HEK293 (cell line): ENCODE results near the gene SGPL1.

Experiments used
- CTCF ChIA-PET: fragments of 350-600 bp; formaldehyde crosslinking; extraction: SDS; loops from one replicate; lab custom pipeline; 2021; ENCODE audit warnings: antibody characterized with exemption; lab: Yijun Ruan, JAX
- POLR2A ChIA-PET: fragments of 300-600 bp; formaldehyde crosslinking; extraction: SDS; loops from one replicate; lab custom pipeline; 2020; ENCODE audit warnings: antibody characterized with exemption, inconsistent platforms; lab: Yijun Ruan, JAX
- H3K27ac ChIP-seq: fragments of 200-500 bp; sonication (Bioruptor generic); 2 replicates; pipeline ENCODE4 v1.5.1; 2014; ENCODE audit warnings: low read depth, low read length, control low read depth, inconsistent platforms; ENCODE audit errors: extremely low read depth
- H3K36me3 ChIP-seq, 2 experiments: fragments of 200-500 bp in 1 of 2; sonication (Bioruptor generic) in 1 of 2; 1 replicate in 1 of 2; 2 replicates in 1 of 2; pipeline ENCODE4 v1.5.1; 2014 to 2017; ENCODE audit warnings: inconsistent platforms in 2 of 2, low read length in 2 of 2; ENCODE audit not compliant: control insufficient read depth in 2 of 2, insufficient read depth in 1 of 2
- H3K4me1 ChIP-seq: fragments of 200-500 bp; sonication (Bioruptor generic); 2 replicates; pipeline ENCODE4 v1.5.1; 2014; ENCODE audit warnings: mild to moderate bottlenecking, low read length, inconsistent platforms; ENCODE audit not compliant: control insufficient read depth, insufficient read depth
- H3K4me3 ChIP-seq: 2 replicates; pipeline ENCODE4 v1.5.1; 2011; ENCODE audit warnings: low read depth, mild to moderate bottlenecking, control low read depth, low read length, moderate library complexity
- H3K9me3 ChIP-seq: fragments of 200-500 bp; sonication (Bioruptor generic); 2 replicates; pipeline ENCODE4 v1.5.1; 2014; ENCODE audit warnings: low read depth, low read length, inconsistent platforms; ENCODE audit not compliant: control insufficient read depth, insufficient read depth
- BCL11B ChIP-seq: fragments of 450-650 bp; formaldehyde crosslinking; IDR thresholded peaks from 2 replicates; pipeline ENCODE4 v1.5.1; 2016; ENCODE audit warnings: low read depth, missing biosample characterization, missing genetic modification characterization
- YY2 ChIP-seq: fragments of 450-650 bp; formaldehyde crosslinking; IDR thresholded peaks from 2 replicates; pipeline ENCODE4 v1.5.1; 2016; ENCODE audit warnings: missing biosample characterization, missing genetic modification characterization
- ZBTB44 ChIP-seq: fragments of 450-650 bp; IDR thresholded peaks from 2 replicates; pipeline ENCODE4 v1.5.1; 2018; ENCODE audit warnings: missing biosample characterization, mild to moderate bottlenecking, missing genetic modification characterization
- ZNF148 ChIP-seq: fragments of 450-650 bp; formaldehyde crosslinking; IDR thresholded peaks from 2 replicates; pipeline ENCODE4 v1.5.0; 2017; ENCODE audit warnings: missing biosample characterization, missing genetic modification characterization, borderline replicate concordance
- ZNF175 ChIP-seq: fragments of 450-650 bp; formaldehyde crosslinking; IDR thresholded peaks from 2 replicates; pipeline ENCODE4 v1.5.1; 2016; ENCODE audit warnings: missing biosample characterization, missing genetic modification characterization
- ZNF239 ChIP-seq: fragments of 450-650 bp; formaldehyde crosslinking; IDR thresholded peaks from 2 replicates; pipeline ENCODE4 v1.5.1; 2016; ENCODE audit warnings: missing biosample characterization, missing genetic modification characterization
- ZNF24 ChIP-seq: fragments of 450-650 bp; formaldehyde crosslinking; IDR thresholded peaks from 2 replicates; pipeline ENCODE4 v1.5.1; 2016; ENCODE audit warnings: missing biosample characterization, missing genetic modification characterization
- ZNF416 ChIP-seq: fragments of 450-650 bp; formaldehyde crosslinking; IDR thresholded peaks from 2 replicates; pipeline ENCODE4 v1.5.1; 2016; ENCODE audit warnings: missing biosample characterization, missing genetic modification characterization
- ZNF555 ChIP-seq: fragments of 450-650 bp; formaldehyde crosslinking; conservative IDR thresholded peaks from 2 replicates; pipeline ENCODE4 v1.5.1; 2017; ENCODE audit warnings: missing biosample characterization, mild to moderate bottlenecking, missing genetic modification characterization, inconsistent platforms
- ZNF561 ChIP-seq: fragments of 450-650 bp; IDR thresholded peaks from 2 replicates; pipeline ENCODE4 v1.5.1; 2018; ENCODE audit warnings: missing biosample characterization, missing genetic modification characterization, borderline replicate concordance
- ZNF610 ChIP-seq: fragments of 450-650 bp; formaldehyde crosslinking; IDR thresholded peaks from 2 replicates; pipeline ENCODE4 v1.5.1; 2016; ENCODE audit warnings: missing biosample characterization, missing genetic modification characterization, borderline replicate concordance
- ZNF629 ChIP-seq: fragments of 450-650 bp; formaldehyde crosslinking; IDR thresholded peaks from 2 replicates; pipeline ENCODE4 v1.5.1; 2017; ENCODE audit warnings: missing biosample characterization, missing genetic modification characterization
- ZNF639 ChIP-seq: fragments of 450-650 bp; formaldehyde crosslinking; IDR thresholded peaks from 2 replicates; pipeline ENCODE4 v1.5.1; 2016; ENCODE audit warnings: missing biosample characterization, missing genetic modification characterization
- ZNF645 ChIP-seq: fragments of 450-650 bp; formaldehyde crosslinking; IDR thresholded peaks from 2 replicates; pipeline ENCODE4; 2016; ENCODE audit warnings: missing biosample characterization, missing genetic modification characterization
- ZNF658 ChIP-seq: fragments of 450-650 bp; formaldehyde crosslinking; IDR thresholded peaks from 2 replicates; pipeline ENCODE4; 2016; ENCODE audit warnings: missing biosample characterization, missing genetic modification characterization
- ZNF76 ChIP-seq: fragments of 450-650 bp; formaldehyde crosslinking; IDR thresholded peaks from 2 replicates; pipeline ENCODE4; 2016; ENCODE audit warnings: low read depth, missing biosample characterization, missing genetic modification characterization, borderline replicate concordance
- ZSCAN23 ChIP-seq: fragments of 450-650 bp; formaldehyde crosslinking; IDR thresholded peaks from 2 replicates; pipeline ENCODE4 v1.5.1; 2016; ENCODE audit warnings: missing biosample characterization, missing genetic modification characterization
- ZXDB ChIP-seq: fragments of 450-650 bp; formaldehyde crosslinking; IDR thresholded peaks from 2 replicates; pipeline ENCODE4 v1.5.1; 2016; ENCODE audit warnings: missing biosample characterization, missing genetic modification characterization
- TF ChIP-seq, protein P1 (sequence below): fragments of 450-650 bp; formaldehyde crosslinking; IDR thresholded peaks from 2 replicates; pipeline ENCODE4 v1.5.1; 2016; ENCODE audit warnings: missing biosample characterization, missing genetic modification characterization
- TF ChIP-seq, protein P2 (sequence below): fragments of 450-650 bp; formaldehyde crosslinking; IDR thresholded peaks from 2 replicates; pipeline ENCODE4 v1.5.1; 2016; ENCODE audit warnings: missing biosample characterization, missing genetic modification characterization

SGPL1 gene

DNA sequence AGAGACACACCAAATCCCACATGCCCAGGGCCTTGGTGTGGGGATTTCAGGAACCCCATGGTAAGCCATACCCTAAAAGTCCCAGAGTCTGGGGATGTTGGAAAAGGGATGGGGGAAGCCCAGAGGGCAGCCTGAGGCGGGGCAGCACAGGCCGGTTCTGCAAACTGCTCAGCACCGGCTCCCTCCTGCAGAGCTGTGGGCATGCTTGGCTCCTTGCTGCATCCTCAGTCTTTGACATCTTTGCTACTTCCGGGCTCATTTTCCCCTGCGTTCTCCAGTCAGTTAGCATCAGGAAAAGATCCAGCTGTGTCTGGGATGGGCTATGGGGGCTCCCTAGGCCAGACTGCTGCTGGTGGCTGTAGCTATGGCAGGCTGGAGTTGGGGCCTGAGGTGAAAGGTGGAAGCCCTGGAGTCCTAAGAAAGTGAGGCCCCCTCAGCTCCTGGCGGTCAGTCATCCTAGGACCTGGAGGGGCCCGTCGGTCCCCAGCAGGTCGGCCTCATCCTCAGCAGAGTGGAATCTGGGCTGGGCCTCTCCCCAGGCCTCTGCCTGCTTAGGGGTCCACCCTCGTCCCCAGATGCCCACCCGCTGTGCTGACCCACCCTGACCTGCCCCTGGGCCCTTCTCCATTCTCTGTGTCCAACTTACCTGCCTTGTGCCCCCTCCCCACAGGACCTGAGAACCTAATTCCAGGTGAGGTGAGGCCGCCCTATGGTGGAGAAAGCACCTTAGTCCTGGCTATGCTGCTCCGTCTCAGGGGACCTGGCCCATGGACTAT lies 39.9 kb upstream of the SGPL1 start (continued):
- TF ChIP-seq, protein P1, sequence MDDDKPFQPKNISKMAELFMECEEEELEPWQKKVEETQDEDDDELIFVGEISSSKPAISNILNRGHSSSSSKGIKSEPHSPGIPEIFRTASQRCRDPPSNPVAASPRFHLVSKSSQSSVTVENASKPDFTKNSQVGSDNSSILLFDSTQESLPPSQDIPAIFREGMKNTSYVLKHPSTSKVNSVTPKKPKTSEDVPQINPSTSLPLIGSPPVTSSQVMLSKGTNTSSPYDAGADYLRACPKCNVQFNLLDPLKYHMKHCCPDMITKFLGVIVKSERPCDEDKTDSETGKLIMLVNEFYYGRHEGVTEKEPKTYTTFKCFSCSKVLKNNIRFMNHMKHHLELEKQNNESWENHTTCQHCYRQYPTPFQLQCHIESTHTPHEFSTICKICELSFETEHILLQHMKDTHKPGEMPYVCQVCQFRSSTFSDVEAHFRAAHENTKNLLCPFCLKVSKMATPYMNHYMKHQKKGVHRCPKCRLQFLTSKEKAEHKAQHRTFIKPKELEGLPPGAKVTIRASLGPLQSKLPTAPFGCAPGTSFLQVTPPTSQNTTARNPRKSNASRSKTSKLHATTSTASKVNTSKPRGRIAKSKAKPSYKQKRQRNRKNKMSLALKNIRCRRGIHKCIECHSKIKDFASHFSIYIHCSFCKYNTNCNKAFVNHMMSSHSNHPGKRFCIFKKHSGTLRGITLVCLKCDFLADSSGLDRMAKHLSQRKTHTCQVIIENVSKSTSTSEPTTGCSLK (tag by site-specific recombination) = no peak

GRCh38 chr10:70776455-70777005 lies 39.2 kb upstream of the SGPL1 start:
- H3K27ac ChIP-seq = no peak overlapping the region
- H3K4me3 ChIP-seq = no peak overlapping the region
- POLR2A ChIA-PET = no interaction called here
- TF ChIP-seq ZNF610 (tag by site-specific recombination) (no peak), YY2 (tag by site-specific recombination) (no peak), ZSCAN23 (no peak), ZNF76 (tag by site-specific recombination) (no peak), ZNF629 (tag by site-specific recombination) (no peak), ZNF416 (tag by site-specific recombination) (no peak), ZNF24 (tag by site-specific recombination) (no peak), ZNF555 (tag by site-specific recombination) (no peak), ZNF148 (no peak), ZNF561 (tag by site-specific recombination) (no peak), ZXDB (tag by site-specific recombination) (no peak), BCL11B (tag by site-specific recombination) (no peak)
- TF ChIP-seq, protein P2, sequence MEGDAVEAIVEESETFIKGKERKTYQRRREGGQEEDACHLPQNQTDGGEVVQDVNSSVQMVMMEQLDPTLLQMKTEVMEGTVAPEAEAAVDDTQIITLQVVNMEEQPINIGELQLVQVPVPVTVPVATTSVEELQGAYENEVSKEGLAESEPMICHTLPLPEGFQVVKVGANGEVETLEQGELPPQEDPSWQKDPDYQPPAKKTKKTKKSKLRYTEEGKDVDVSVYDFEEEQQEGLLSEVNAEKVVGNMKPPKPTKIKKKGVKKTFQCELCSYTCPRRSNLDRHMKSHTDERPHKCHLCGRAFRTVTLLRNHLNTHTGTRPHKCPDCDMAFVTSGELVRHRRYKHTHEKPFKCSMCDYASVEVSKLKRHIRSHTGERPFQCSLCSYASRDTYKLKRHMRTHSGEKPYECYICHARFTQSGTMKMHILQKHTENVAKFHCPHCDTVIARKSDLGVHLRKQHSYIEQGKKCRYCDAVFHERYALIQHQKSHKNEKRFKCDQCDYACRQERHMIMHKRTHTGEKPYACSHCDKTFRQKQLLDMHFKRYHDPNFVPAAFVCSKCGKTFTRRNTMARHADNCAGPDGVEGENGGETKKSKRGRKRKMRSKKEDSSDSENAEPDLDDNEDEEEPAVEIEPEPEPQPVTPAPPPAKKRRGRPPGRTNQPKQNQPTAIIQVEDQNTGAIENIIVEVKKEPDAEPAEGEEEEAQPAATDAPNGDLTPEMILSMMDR (tag by site-specific recombination) = no peak
- CTCF ChIA-PET = interaction anchor here (0.7 kb wide), 1 partner anchor 1007 kb away, joined by 4 read pairs; no protein-coding TSS in a partner anchor
- no peaks in the 10 kb centered on the region for H3K36me3 ChIP-seq
- H3K4me1 ChIP-seq = no peaks in the 10 kb centered on the region
- no peaks in the 10 kb centered on the region for H3K9me3 ChIP-seq

DNA sequence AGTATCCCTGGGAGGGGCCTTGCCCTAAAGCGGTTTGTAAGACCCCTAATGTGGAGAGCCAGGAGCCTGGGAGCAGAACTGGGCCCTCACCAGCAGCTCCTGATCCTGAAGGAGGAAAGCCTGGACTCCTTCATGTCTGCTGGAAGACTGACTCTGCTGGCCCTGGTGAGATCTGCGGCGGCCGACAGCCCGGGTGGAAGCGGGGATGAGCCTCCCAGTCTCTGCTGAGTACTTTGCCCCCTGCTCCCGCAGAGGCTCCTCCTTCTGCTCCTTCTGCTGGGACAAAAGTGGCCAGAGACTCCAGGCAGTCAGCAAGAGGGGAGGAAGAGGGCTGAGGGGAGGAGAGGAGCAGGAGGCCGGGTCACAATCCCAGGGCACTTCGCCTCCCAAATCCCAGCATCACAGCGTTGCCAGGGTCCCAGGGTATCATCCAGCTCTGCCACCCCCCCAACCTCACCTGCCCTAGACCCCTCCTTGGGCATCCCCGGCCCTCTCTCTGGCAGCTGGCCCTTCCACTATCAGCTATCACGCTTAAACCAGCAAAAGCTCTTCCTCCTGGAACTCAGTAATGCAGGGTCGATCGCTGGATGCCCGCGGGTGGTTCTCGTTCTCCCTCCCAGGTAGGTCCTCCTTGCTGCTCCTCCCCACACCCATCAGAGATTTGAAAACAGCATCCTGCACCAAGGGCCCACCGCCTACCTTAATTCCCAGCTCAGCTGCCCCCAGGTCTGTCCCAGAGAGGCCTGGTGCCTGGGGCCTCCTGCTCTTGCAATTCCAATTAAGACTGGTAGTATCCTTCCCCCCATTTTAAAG lies 38.5 kb upstream of the SGPL1 start:
- ChIA-PET CTCF (no interaction called here), POLR2A (no interaction called here)
- no peak overlapping the region for H3K4me3 ChIP-seq
- H3K36me3 ChIP-seq = no peaks in the 10 kb centered on the region
- H3K9me3 ChIP-seq = no peaks in the 10 kb centered on the region
- no peaks in the 10 kb centered on the region for H3K4me1 ChIP-seq
- H3K27ac ChIP-seq = no peak overlapping the region
- TF ChIP-seq ZNF24 (tag by site-specific recombination) = no peak
- no peak for TF ChIP-seq ZNF175 (tag by site-specific recombination)
- no peak for TF ChIP-seq ZNF645
- TF ChIP-seq ZBTB44 (tag by site-specific recombination) = no peak
- TF ChIP-seq ZNF639 = no peak
- no peak for TF ChIP-seq ZNF239
- no peak for TF ChIP-seq ZNF658 (tag by site-specific recombination)
- TF ChIP-seq BCL11B (tag by site-specific recombination) = no peak
